Spleen (tissue), 7 donors: Measurements from ENCODE around the gene PDE4D.

Experiments
- CTCF ChIP-seq, 11 experiments: fragments of 200-600 bp in 7 of 11; fragments of 450-650 bp in 4 of 11; sonication (generic) in 4 of 11; IDR thresholded peaks in 8 of 11; conservative IDR thresholded peaks in 3 of 11; 1 replicate in 7 of 11; 2 replicates in 4 of 11; pipeline versions ENCODE4 v1.4.0 to v1.8.0; 2016 to 2021; ENCODE audit warnings: antibody characterized with exemption in 11 of 11, inconsistent platforms in 4 of 11, mild to moderate bottlenecking in 1 of 11
- POLR2A ChIP-seq, 3 donors: fragments of 450-650 bp; IDR thresholded peaks; one replicate each; pipeline ENCODE4 v1.5.1; 2017; ENCODE audit warnings: antibody characterized with exemption in 3 of 3, mild to moderate bottlenecking in 1 of 3
- donor health status: DM: no; HTN: no; CAD: no; lungs with moderate emphysema.
- donor health status: DM: no; HTN: no; CAD: no.
- donor health status: DM: no; HTN: no; CAD: no.

DNA sequence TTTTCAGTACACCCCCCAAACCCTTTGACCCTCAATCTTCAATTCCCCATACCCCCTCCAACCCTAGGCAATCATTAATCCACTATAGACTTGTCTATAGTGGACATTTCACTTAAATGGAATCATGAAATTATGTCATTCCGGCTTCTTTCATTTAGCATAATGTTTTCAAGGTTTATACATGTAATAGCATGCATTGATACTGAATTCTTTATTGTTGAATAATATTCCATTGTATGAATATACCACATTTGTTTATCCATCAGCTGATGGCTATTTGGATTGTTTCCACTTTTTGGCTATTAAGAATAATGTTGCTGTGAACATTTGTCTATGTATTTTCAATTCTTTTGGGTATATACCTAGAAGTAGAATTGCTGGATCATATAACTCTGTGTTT, 238.8 kb downstream of the PDE4D start:
- no peak for TF ChIP-seq CTCF (IDR thresholded peaks at IDR 0.05 in 8 of 11, conservative IDR thresholded peaks at IDR 0.05 in 3 of 11)
- no peak for TF ChIP-seq POLR2A (IDR thresholded peaks at IDR 0.05)
